ENCODE data around the gene CRYGB.

CRYGB gene

DNA sequence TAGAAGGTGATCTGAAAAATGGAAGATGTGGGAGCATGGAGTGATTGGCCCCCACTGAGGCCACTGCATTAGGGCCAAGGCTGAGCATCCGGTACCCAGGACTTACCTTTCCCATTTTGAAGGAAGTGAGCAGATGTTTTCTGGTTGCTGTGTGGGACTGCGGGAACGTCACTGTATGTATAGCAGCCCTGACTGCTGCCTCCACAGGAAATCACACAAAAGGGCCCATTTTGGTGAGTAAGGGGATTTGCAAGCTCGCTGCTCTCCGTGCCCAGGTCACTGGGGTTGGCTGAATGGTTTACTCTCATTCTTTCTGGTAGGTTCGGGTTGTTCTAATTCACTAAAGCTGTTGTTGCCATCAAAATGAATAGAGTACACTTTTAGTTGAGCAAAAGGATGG, at the start of gene CRYGB:
Gene CRYGB (minus strand): TSS at position 153 of the 400 bp plus-strand sequence. CDS start 38 bp downstream, at position 115.
- no peak for DNase-seq

DNA sequence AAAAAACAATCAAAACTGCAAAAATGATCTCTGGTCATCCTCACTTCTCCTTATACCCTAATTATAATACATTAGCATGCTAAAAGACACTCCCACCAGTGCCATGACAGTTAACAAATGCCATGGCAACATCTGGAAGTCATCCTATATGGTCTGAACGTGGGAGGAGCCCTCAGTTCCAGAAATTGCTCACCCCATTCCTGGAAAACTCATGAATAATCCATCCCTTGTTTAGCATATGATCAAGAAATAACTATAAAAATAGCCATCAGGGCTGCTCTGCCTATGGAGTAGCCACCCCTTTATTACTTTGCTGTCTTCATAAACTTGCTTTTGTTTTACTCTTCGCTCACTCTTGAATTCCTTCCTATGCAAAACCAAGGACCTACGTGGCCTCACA, 49.6 kb upstream of the CRYGB start:
- DNase-seq, result no peak

DNA sequence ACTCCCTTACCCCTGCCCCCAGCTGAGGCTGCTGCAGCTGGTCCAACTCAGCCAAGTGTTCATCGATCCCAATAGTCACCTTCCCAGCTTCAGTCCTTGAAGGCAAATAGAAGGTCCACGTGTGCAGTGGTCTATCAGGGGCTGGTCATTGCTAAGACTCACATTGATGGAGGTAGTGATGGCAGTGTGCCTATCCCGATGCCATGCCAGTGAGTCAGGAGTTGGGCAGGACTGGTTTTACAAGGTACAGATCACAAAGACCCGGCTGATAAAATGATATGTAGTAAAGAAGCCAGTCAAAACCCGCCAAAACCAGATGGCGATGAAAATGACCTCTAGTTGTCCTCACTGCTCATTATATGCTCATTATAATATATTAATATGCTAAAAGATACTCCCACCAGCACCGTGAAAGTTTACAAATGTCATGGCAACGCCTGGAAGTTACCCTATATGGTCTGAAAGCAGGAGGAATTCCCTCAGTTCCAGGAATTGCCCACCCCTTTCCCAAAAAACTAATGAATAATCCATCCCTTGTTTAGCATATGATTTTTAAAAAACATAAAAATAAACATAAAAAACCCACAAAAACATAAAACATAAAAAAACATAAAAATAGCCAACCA, 46.8 kb upstream of the CRYGB start:
- DNase-seq, result no peak

- no peak for DNase-seq
These were observed 44.0 kb upstream of the CRYGB start, which contains the start of gene C2orf80 for GRCh38 chr2:208189810-208190503. Gene C2orf80 (minus strand): TSS chr2:208190030. CDS start chr2:208186986, 3,044 bp downstream.

DNA sequence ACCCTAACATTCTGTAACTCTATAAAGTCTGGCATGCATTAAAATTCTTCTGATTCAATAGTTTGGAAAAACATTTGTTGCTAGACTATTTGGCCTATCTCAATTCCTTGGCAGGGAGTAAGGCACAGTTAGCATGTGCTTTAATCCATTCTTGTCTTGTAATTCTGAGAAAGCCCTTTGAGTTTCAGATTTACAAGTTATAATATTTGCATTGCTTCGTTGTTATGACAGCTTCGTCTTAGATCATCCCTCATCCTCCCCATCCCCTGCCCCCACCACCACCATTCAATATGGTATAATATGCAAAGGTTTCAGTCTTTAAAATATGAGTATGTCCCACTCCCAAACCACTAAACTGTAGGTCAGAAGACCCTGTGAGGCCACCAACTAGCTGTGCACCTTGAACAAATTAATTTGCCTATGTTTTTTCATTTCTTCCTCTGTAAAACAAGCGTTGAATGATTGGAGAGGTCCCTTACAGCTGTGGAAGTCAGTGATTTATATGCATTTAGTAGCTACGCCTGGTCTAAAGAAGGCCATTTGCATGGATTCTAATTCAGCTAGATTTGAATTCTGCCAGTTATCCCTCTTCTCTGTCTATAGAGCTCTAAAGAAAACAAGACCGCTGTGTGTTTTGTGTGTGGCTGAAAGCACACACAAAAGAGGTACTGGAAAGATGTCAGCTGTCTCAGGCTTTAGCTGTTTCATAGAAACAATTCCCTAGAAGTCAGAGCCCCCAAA, 43.3 kb upstream of the CRYGB start:
- no peak for DNase-seq

- DNase-seq, result no peak
These were observed 40.9 kb upstream of the CRYGB start for GRCh38 chr2:208186893-208187292.

- DNase-seq, result no peak
These were observed 40.5 kb upstream of the CRYGB start for GRCh38 chr2:208186465-208186864.

DNA sequence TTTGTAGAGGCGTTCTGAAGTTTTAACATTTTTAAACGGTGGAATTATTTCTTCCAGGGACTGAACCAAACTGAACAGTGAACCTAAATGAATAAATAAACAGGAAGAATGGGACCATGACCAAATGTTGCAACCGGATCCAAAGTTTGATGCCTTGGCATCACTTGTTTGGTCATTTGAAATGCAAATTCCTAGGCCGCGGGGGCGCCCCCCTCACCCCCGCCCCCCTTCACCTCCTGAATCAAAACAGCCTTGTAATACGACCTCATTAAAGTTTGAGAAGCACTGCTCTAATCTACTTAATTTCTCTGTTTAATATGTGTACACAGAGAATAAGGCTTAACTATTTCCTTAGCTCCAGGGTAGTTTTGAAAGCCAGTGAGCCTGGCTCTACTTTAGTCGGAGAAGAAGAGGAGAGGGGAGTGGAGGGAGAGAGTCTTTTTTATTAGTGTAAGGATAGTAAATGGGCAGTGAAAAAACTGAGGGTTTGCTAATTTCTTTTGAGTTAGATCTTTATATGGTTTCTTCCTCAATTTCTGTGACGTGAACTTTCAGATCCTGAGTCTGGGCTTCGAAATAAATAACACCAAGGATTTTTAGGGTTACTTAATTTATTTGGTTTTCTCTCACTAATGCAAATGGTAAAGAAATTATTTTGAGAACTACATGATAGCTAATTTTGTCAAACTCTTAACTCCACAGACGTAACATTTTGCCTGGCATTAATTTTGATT, 38.2 kb upstream of the CRYGB start:
- DNase-seq, result no peak

- DNase-seq, result no peak
These were observed 37.6 kb upstream of the CRYGB start for GRCh38 chr2:208183526-208183925.

DNA sequence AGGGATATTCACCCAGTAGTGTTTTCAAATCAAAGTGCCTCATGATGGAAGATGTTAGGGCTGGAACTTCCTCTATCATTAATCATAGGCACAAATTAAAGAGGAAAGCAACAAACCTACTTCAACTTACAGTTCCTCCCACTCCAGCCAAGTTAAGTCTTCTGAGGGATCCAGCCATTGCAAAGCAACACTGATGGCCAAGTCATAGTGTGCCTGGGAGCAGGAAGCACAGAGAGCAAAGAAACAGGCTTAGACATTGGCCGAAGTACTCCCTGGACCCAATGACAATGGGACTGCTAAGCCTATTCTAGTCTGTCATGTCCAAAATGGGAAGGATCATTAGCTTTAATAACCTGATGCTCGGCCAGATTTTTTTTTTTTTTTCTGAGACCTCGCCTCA, 36.9 kb upstream of the CRYGB start:
- no peak for DNase-seq

- DNase-seq, result no peak
These were observed 33.2 kb upstream of the CRYGB start for GRCh38 chr2:208179028-208179609.

DNA sequence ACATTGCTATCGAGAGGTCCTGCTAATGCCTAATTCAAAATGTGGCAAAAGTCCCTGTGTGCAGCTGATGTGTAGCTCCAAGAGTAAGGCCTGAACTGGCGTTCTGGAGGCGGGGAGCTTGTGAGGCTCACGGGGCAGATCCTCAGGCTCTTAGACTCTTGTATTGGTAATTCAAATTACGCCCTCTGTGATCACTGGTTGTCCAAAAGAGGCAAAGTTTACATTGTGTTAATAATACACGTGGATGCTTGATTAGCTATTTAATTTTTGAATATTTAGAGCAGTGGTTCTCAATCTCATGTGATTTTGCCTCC, 29.8 kb upstream of the CRYGB start:
- no peak for DNase-seq

DNA sequence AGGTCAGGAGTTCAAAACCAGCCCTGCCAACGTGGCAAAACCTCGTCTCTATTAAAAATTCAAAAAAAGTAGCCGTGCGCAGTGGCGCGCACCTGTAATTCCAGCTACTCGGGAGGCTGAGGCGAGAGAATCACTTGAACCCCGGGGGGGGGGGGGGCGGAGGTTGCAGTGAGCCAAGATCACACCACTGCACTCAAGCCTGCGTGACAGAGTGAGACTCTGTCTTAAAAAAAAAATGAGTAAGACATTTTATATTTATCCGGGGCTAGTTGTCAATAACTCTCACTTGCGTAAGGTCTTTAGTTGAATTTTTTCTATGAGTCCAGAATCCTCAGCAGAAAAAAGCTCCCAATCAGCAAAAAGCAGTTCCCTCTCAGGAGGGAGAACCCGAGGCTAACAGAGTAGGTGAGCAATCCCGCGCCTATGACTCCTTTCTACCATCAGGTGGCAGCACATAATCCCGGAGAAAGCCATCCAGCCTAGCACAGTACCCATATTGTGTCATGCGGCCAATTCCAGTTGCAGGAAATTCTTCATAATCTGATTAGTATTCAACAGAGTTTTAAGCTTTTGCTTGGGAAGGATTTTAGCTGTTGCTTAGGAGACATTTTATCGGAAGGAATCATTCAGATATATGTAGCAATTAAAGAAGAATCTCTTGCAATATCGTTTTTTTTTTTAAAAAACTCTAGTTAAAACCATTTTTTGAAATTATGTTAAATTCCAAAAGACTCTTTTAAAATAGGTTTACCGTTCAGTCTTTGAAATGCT, 29.3 kb upstream of the CRYGB start:
- peak; percentile 83 for DNase-seq

DNA sequence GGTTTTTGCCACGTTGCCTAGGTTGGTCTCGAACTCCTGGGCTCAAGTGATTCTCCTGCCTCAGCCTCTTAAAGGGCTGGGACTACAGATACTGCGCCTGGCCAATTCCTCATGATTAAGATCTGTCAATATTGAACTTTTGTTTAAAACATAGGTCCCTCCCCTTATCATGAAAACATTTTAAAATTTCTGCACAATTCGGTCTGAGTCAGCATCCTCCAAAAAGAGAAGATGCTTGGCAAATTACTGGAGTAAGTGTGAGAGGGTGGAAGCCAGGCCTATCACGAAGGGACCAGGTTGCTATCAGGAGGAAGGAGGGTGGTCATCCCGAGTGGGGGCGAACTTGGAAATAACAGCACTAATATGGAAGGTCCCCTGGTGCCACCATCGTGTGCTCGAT, 28.2 kb upstream of the CRYGB start:
- no peak for DNase-seq

GRCh38 chr2:208172125-208172524, 26.2 kb upstream of the CRYGB start:
- DNase-seq, result no peak

- DNase-seq, result no peak
These were observed 19.2 kb upstream of the CRYGB start for GRCh38 chr2:208164951-208165755.

- DNase-seq, result no peak
These were observed 17.5 kb upstream of the CRYGB start, which contains the start of gene CRYGA for GRCh38 chr2:208163489-208163888. Gene CRYGA (minus strand): TSS chr2:208163589. CDS start chr2:208163556, 33 bp downstream.

- DNase-seq, result no peak
These were observed 10.5 kb upstream of the CRYGB start for GRCh38 chr2:208156439-208156838.

DNA sequence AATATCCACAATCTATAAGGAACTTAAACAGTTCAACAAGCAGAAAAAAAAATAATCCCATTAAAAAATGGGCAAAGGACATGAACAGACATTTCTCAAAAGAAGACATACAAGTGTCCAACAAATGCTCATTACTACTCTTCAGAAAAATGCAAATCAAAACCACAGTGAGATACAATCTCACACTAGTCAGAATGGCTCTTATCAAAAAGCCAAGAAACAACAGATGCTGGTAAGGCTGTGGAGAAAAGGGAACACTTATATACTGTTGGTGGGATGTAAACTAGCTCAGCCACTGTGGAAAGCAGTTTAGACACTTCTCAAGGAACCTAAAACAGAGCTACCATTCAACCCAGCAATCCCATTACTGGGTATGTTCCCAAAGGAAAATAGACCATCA, 7.2 kb upstream of the CRYGB start:
- no peak for DNase-seq

DNA sequence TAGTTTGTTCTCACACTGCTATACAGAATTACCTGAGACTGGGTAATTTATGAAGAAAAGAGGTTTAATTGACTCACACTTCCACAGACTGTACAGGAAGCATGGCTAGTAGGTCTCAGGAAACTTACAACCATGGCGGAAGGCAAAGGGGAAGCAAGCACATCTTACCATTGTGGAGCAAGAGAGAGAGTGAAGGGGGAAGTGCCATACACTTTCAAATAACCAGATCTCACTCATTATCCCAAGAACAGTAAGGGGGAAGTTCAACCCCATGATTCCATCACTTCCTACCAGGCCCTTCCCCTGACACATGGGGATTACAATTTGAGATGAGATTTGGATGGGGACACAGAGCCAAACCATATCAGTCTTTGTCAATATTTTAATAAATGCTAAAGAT, 5.0 kb upstream of the CRYGB start:
- DNase-seq, result no peak

- DNase-seq, result no peak
These were observed 4.1 kb upstream of the CRYGB start for GRCh38 chr2:208150094-208150493.

Measured in NCI-H2171 treated with DMSO at 0.1 percent for 48 hours (cell line).